HG02798 (cell line): ENCODE data around the gene ZNF66.
"Not testable (repeated sequence)": the region's sequence is repeated elsewhere in the genome, so short reads cannot be mapped to it uniquely, and the experiment has no call there.

Experiments used
- ATAC-seq: cut with Tn5 transposase; IDR thresholded peaks from one replicate; pipeline ENCODE4 v1.9.1; 2021; ENCODE audit warnings: mild to moderate bottlenecking; ENCODE audit not compliant: unreplicated experiment, poor library complexity

Gene ZNF66

DNA sequence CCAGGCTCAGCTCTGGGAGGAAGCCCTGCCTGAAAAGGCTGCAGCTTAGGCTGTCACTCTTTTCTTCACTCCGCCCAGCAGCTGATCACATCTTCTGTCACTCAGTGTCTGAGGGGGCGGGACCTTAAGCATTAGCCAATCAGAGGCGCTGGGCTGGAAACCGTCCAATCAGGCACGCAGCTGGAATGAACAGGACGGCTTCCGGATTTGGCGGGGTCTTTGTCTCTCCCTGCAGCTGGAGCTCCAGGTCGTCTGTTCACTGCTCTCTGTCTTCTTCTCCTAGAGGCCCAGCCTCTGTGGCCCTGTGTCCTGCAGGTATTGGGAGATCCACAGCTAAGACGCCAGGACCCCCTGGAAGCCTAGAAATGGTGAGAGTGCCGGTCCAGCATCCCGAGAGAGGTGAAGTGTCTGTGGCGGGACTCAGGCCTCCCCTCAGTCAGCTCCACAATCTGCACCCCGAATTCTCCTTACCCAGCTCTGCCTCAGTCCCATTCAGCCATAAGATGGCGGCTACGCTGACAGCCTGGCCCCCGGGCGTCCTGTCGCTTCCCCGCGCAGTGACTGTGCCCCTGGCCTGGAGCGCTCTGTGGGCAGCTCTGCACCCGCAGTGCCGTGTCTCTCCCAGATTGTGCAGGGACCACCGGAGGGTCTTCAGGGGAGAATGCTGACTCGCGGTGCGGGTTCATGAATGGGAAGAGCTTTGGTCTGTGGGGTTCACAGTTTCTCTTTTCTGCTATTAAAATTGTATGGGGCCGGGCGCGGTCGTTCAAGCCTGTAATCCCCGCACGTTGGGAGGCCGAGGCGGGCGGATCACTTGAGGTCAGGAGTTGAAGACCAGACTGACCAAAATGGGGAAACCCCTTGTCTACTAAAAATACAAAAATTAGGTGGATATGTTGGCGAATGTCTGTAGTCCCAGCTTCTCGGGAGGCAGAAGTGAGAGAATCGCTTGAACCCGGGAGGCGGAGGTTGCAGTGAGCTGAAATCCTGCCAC lies at the start of gene ZNF66:
ZNF66 (plus strand) TSS at position 222 of the 994 bp plus-strand sequence; CDS start at position 366, 144 bp downstream.
- peak; percentile 99 for ATAC-seq

DNA sequence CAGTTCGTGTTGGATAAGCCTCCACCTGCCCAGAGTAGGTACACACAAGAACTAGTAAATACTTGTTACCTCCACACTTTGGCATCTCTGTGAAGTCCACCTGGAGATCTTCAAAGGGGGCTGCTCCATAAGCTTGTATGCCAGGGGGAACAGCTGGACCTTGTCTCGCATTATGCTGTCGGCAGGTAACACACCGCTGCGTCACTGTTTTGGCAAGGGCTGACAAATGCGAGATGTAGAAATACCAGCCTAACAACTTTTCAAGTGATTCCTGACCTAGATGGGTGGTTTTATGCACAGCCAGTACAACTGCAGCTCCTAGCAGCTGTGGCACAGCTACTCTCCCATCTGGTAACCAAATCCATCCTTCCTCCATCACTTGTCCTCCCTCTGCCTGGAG lies 25.9 kb upstream of the ZNF66 start:
- not testable (repeated sequence) for ATAC-seq

- not testable (repeated sequence) for ATAC-seq
Measured at GRCh38 chr19:20752291-20752690, 23.8 kb upstream of the ZNF66 start.

GRCh38 chr19:20769225-20769736 lies 6.8 kb upstream of the ZNF66 start:
- ATAC-seq = not testable (repeated sequence)

DNA sequence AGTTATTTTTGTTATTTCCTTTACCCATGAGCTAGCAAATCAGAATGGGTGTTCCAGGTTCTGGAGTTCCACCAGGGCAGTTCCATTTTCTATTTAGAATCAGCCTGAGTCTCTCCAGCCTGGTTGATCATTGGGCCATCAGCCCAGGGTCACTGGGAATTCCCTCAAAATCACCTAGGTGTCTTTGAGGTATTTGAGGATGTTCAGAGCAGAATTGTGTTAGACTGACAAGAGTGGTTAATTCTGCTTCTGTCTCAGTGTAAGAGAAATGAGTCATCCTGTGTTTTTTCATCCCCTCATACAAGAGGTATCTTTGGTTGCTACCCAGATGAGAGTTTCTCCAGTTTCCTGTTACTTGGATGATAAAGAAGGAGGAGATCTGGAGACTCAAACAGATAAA lies 11.7 kb downstream of the ZNF66 start:
- no peak for ATAC-seq

GRCh38 chr19:20791806-20792205 lies 15.7 kb downstream of the ZNF66 start:
- ATAC-seq = no peak

DNA sequence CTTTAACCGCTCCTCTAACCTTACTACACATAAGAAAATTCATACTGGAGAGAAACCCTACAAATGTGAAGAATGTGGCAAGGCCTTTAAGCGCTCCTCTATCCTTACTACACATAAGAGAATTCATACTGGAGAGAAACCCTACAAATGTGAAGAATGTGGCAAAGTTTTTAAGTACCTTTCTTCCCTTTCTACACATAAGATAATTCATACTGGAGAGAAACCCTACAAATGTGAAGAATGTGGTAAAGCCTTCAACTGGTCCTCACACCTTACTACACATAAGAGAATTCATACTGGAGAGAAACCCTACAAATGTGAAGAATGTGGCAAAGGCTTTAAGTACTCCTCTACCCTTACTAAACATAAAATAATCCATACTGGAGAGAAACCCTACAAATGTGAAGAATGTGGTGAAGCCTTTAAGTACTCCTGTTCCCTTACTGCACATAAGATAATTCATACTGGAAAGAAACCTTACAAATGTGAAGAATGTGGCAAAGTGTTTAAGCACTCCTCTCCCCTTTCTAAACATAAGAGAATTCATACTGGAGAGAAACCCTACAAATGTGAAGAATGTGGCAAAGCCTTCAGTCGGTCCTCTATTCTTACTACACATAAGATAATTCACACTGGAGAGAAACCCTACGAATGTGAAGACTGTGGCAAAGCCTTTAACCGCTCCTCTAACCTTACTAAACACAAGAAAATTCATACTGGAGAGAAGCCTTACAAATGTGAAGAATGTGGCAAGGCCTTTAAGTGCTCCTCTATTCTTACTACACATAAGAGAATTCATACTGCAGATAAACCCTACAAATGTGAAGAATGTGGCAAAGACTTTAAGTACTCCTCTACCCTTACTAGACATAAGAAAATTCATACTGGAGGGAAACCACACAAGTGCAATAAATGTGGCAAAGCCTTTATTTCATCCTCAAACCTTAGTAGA lies 30.5 kb downstream of the ZNF66 start:
- ATAC-seq = not testable (repeated sequence)

GRCh38 chr19:20840371-20840770 lies 64.3 kb downstream of the ZNF66 start:
- ATAC-seq = no peak
